SU-DHL-6 (cell line): ENCODE measurements around the gene PLIN5.

Experiments
- CTCF ChIP-seq: fragments of 200-600 bp; sonication (generic); IDR thresholded peaks from one replicate; pipeline ENCODE4 v1.5.1; 2017; ENCODE audit warnings: antibody characterized with exemption, mild to moderate bottlenecking, low read length, moderate library complexity; ENCODE audit not compliant: insufficient read depth, poor library complexity, severe bottlenecking
- EZH2phosphoT487 ChIP-seq: fragments of 200-600 bp; sonication (generic), shearing (Covaris generic); conservative IDR thresholded peaks from 2 replicates; pipeline ENCODE4 v1.6.1; 2018; ENCODE audit warnings: mild to moderate bottlenecking, antibody characterized with exemption, low read length, moderate library complexity, mixed read lengths

GRCh38 chr19:4529924-4530522, 5.0 kb downstream of the PLIN5 start:
- TF ChIP-seq CTCF (no peak), EZH2phosphoT487 (no peak)
